NCI-H2196 treated with DMSO at 0.1 percent for 48 hours (cell line): ENCODE results near the gene SULT2A1.
A peak's percentile ranks its signal among the peaks of the same experiment; 100 is the strongest.
"Not testable (repeated sequence)": the region's sequence is repeated elsewhere in the genome, so short reads cannot be mapped to it uniquely, and the experiment has no call there.

Experiments
- DNase-seq: peaks from one replicate; lab custom pipeline; 2025; ENCODE audit not compliant: unreplicated experiment; lab: John Stamatoyannopoulos, UW

The SULT2A1 gene, protein sequence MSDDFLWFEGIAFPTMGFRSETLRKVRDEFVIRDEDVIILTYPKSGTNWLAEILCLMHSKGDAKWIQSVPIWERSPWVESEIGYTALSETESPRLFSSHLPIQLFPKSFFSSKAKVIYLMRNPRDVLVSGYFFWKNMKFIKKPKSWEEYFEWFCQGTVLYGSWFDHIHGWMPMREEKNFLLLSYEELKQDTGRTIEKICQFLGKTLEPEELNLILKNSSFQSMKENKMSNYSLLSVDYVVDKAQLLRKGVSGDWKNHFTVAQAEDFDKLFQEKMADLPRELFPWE

DNA sequence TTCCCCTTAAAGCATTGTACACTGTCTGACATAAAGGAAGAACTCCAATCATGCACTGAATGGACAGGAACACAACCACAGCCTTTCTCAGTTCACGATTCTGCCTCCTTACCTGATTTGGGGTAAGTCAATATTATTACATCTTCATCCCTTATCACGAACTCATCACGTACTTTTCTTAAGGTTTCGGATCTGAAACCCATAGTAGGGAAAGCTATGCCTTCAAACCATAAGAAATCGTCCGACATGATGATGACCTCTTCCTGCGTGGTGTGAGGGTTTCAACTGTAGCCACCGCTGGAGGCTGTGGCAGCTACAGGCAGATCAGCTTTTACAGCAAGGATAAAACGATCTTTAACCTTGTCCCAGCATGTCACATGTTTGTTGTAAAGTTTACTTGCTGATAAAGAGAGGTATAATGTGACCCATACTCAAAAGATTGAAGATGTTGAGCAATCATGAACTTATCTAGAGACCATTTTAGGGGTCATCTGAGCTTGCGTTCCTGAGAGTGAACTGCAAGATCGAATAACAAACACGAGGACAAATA, at the start of gene SULT2A1:
TSS of gene SULT2A1 (minus strand) at position 306 of the 550 bp plus-strand sequence. CDS start at position 248, 58 bp downstream.
- no peak for DNase-seq

DNA sequence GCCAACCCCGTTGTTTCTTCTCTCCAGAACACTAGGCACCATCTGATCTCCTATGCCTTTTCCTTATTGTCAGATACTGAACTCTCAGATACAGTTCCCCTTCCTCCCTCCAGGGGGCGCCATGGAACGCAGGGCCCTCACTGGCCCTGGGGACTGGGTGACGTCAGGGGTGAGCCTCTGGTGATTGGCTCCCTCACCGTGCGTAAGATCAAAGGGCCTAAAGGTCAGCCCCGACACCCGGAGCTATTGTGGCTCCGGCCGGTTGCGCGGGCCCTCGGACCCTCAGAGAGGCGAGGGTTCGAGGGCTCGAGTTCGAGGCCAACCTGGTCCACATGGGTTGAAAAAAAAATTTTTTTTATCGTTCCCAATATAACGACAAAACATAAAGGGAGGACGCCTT, 42.5 kb upstream of the SULT2A1 start:
- DNase-seq: not testable (repeated sequence)

DNA sequence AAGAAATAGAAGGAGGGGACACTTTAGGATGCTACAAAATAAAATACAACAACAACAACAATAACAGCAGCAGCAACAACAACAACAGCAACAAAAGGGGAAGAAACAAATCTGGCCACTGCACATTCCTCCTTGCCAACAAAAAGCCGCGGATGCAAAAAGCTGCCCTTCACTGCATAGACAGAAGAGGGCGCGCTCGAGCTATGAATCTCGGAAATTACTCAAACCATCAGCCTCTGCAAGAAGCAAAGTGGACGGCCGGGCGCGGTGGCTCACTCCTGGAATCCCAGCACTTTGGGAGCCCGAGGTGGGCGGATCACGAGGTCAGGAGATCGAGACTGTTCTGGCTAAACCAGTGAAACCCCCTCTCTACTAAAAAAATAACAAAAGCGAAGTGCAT, 34.0 kb upstream of the SULT2A1 start:
- not testable (repeated sequence) for DNase-seq

DNA sequence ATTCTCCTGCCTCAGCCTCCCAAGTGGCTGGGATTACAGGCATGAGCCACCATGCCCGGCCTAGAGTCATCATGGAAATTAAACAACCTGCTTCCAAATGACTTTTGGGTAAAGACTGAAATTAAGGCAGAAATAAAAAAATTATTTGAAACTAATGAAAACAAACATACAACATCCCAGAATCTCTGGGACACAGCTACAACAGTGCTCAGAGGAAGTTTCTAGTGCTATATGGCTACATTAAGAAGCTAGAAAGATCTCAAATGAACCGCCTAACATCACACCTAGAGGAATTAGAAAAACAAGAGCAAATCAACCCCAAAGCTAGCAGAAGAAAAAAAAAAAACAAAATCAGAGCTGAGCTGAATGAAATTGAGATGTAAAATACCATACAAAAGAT, 24.1 kb upstream of the SULT2A1 start:
- DNase-seq: not testable (repeated sequence)

DNA sequence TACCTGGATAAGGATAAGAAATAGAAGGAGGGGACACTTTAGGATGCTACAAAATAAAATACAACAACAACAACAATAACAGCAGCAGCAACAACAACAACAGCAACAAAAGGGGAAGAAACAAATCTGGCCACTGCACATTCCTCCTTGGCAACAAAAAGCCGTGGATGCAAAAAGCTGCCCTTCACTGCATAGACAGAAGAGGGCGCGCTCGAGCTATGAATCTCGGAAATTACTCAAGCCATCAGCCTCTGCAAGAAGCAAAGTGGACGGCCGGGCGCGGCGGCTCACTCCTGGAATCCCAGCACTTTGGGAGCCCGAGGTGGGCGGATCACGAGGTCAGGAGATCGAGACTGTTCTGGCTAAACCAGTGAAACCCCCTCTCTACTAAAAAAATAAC, 23.2 kb upstream of the SULT2A1 start:
- DNase-seq: not testable (repeated sequence)

DNA sequence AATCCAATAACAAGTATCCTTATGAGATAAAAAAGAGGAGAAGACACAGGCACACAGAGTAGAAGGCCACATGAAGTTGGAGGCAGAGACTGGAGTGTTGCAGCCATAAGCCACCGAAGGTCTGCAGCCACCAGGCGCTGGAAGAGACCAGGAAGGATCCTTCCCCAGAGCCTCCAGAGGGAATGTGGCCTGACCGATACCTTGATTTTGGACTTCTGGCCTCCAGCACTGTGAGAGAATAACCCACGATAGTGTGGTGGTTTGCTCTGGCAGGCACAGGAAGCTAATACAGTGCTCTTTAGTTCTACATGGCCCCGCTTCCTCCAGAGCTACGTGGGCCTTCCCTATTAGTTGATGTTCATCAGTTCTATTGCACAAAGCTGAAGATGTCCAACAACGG, 15.3 kb upstream of the SULT2A1 start:
- DNase-seq: no peak

DNA sequence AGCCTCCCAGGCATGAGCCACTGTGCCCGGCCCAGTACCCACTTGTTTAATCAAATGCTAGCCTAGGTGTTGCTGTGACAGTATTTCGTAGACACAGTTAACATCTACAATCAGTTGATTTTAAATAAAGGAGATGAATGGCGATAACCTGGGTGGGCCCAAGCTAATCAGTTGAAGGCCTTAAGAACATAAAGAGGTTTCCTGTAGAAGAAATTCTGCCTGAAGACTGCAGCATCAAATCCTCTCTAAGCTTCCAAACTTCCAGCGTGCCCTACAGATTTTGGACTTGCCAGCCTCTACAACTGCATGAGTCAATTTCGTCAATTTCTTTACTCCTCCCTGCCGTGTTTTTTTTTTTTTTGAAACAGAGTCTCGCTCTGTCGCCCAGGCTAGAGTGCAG, 13.2 kb upstream of the SULT2A1 start:
- no peak for DNase-seq

DNA sequence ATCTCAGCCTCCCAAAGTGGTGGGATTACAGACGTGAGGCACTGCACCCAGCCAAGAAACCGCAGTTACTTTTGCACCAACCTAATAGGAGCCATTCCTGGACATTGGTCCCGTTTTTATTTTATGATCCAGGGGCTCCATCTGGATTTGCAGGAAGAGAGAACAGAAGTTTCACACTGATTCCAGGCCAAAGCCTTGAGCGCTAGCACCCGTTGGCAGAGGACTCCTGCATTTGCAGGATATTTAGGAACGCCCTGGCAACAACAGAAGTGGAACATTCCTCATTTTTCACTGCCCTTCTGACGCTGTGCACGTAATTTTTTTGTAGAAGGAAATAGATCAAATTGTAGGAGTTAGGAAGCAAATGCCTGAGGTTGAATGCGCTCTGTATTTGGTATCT, 11.7 kb upstream of the SULT2A1 start:
- no peak for DNase-seq

DNA sequence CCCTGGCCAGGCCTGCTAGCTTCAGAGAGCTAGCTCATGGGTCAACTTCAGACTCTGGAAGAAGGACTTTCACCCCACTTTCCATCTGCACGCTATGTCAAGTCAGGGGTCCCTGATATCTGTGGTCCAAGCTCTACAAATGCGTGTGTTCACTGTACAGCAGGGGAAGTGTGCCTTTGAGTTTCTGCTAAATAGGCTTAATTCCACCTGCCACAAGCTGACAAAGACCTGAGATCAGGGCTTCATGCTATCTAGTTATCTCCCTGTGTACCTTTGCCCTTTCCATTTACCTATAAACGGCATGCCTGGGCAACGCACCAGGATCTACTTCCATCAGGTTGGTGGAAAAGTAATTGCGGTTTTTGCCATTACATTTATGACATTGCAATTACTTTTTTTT, 10.7 kb upstream of the SULT2A1 start:
- DNase-seq: no peak

DNA sequence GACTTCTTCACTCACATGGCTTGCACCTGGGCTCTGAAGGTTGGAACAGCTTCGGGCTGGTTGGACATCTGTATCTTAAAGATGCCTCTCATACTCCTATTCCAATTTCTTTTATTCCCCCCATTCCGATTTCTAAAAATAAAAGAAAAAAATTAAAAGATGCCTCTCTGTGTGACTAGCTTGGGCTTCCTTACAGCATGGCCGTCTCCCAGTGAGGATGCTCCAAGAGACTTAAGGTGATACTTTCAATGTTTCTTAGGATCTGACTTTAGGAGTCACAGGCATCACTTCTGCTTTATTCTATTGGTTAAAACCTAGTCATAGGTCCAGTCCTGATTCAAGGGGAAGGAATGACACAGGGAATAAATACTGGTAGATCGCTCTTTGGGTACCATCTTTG, 9.9 kb upstream of the SULT2A1 start:
- DNase-seq: no peak

DNA sequence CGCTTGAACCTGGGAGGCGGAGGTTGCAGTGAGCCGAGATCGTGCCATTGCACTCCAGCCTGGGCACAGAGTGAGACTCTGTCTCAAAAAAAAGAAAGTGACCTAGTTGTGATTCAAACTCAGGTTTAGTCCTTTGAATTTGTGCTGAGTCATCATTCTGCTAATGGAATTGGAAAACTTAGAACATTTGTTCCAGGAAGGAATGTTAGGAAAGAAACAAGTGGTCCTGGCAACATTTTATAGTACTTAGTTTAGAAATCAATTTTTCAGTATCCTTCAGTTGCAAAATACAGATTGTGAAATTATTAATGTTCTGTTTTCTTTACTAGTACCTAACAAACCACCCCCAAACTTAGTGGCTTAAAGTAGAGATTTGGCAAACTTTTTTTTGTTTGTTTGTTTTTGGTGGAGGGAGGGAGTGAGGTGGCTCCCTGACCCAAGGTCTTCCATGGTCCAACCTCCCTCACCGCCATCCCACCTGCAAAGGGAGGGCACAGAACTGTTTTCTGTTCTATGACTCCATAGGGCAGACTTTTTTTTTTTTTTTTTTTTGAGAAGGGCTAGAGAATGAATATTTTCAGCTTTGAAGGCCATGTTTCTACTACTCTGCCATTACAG, 9.2 kb upstream of the SULT2A1 start:
- no peak for DNase-seq

DNA sequence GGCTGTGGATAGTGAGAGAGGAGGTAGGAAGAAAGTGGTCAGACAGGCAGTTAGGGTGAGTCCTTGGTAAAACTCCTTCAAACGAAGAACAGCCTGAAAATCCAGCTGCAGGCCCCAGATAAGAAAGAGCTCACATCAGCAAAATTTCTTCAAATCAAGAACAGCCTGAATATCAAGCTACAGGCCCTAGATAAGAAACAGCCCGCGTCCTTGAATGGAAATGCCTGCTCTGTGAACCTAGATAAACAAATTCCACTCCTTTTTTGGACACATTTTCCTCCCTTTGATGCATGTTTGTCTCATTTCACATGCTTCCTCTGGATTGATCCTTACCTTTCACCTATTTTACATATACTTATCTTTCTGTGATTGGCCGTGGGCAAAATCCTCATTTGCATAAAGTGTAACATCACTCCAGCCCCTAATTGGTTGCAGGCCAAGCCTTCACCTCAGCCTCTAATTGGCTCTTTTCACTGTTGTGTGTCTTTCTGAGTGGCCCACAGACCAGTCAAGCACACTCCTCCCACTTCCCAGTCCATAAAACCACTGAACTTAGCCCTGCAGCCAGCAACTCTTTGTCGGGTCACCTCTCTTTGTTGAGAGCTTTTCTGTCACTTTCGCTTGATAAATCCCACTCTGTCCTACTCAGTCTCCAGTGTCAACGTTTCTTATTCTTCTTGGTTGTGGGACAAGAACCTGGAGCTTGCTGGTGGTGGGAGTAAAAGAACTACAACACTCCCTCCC, 6.0 kb upstream of the SULT2A1 start:
- DNase-seq: no peak

DNA sequence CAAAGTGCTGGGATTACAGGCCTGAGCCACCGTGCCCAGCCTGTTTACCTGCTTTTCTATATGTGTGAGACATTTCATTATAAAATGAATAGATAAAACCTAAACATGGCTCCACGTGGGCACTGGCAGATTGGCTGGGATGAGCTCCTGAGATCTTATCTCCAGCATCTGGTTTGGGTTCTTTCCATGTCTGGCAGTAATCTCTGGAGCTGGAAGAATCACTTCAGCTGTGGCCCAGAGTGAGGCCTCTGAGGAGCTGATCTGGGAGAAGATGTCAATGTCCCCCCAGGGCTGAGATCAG, 5.5 kb upstream of the SULT2A1 start:
- no peak for DNase-seq

DNA sequence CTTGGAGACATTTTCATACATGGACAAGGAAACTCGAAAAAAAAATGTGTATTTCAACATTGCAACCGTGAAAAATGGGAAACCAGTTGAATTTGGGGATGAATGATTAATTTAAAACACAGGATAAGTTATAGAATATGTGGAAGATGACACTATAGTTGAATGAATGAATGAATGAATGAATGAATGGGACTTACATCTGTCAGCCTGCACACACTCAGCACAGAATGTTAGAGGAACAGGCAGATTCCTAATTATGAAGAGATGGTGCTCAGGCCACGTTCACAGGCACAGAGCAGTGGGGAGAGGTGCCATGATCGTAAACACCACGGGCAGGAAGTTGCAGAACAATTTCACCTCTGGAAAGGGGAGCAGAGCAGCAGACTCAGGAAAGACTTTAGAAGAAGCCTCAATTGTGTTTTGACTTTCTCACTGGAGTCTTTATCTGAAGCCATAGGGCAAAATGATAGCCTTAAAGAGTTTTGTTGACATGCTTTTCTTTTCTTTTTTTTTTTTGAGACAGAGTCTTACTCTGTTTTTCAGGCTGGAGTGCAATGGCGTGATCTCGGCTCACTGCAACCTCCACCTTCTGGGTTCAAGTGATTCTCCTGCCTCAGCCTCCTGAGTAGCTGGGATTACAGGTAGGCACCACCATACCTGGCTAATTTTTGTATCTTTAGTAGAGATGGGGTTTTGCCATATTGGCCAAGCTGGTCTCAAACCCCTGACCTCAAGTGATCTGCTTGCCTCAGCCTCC, 4.9 kb upstream of the SULT2A1 start:
- DNase-seq: no peak

DNA sequence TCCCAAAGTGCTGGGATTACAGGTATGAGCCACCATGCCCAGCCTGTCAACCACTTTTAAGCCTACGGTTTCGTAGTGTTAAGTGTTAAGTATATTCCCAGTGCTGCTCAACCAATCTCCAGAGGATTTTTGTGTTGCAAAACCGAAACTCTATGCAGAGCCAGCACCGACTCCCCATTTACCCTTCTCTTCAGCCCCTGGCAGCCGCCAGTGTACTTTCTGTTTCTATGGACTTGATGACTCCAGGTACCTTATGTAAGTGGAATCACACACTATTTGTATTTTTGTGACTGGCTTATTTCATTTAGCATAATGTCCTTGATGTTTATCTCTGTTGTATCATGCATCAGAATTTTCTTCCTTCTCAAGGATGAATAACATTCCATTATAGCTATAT, 1.1 kb downstream of the SULT2A1 start:
- DNase-seq: no peak

DNA sequence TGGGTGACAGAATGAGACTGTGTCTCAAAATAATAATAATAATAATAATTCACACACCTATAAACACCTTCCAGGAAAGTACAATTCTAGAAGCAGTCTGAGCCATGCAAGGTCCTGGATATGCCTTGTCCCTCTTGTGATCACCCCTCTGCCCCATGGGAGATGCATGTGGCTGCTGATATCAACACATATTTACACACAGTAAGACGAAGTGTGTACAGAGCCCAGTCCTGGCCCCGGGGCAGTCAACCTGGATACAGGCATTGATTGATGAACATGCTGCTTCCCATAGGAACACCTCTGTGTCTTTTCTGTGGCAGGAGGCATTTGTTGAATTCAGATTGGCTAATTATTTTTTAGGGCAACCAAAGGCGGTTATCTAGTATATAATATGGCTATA, 3.2 kb downstream of the SULT2A1 start:
- no peak for DNase-seq

DNA sequence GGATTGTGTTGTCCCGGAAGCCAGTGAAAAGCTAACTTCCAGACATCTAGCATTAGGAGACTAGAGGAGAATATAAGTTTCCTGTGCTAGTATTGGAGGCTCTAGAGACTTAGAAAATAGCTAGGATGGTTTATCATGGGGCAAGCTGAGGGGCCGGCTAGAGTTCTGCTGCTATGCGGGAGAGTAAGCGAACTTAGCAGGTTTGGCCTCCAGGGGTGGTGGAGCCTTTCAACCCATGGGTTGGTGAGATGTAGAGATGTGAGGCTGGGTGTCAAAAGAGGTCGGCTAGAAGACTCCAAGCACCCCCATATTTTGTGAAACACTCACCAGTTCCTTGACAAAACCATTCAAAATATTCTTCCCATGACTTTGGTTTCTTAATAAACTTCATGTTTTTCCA, 4.4 kb downstream of the SULT2A1 start:
- DNase-seq: no peak

DNA sequence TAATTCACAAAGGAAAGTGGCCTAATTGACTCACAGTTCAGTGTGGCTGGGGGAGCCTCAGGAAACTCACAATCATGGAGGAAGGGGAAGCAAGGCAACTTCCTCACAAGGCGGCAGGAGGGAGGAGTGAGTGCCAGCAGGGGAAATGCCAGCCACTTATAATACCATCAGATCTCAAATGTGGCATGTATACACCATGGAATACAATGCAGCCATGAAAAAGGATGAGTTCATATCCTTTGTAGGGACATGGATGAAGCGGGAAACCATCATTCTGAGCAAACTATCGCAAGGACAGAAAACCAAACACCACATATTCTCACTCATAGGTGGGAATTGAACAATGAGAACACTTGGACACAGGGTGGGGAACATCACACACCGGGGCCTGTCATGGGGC, 6.7 kb downstream of the SULT2A1 start:
- not testable (repeated sequence) for DNase-seq

DNA sequence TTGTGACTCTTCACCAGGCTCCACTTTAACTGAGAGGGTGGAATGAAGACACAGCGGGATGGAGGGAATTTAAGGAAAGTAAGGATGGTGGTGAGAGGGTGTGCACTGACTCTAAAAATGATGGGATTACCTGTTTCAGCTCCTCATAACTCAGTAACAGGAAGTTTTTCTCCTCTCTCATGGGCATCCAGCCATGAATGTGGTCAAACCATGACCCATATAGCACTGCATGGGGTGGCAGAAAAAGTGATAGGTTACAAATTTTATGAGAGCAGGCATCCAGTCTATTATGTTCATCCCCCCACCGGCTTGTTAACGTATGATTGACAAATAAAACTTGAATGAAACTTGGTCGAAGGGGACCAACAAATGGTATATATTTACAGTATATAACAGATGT, 7.2 kb downstream of the SULT2A1 start:
- no peak for DNase-seq

DNA sequence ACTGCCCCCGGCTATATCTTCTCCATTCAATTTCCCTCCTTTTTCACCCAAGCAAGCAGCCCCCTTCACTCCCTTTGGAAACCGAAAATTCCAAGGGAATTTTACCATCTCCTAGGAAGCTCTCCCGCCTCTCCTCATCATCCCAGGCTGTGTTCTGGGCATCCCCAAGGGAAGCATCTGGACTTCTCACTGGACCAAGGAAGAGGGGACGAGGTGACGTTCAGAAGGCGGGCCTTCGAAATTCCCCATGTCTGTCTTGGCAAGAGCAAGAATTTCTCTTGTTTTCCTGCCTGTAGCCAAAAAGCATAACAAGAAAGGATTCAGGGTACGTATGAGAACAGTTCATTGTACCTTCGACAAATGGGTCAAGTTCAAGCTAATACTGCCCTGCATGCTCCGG, 20.9 kb downstream of the SULT2A1 start:
- no peak for DNase-seq

DNA sequence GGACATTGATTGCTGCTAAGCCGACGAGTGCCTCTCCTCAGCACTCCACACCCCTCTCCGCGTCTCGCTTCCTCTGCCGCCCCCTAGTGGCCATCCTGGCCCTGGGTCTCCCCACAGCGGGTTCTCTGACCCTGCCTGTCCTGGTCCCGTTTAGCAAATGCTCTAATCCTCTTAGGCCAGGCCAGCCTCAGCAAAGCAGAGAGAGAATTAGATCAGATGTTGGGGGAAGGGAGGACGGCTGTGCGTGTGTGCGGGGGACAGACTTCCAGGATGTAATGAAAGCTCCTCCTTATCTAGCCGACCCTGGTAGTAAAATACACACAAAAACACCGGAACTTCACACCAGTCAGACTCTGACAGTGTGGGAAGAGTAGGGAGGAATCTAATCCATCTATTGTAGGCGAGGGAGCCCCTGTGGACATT, 22.6 kb downstream of the SULT2A1 start:
- DNase-seq: peak; percentile 26
